ENCODE results near the gene OXNAD1.

The OXNAD1 gene

DNA sequence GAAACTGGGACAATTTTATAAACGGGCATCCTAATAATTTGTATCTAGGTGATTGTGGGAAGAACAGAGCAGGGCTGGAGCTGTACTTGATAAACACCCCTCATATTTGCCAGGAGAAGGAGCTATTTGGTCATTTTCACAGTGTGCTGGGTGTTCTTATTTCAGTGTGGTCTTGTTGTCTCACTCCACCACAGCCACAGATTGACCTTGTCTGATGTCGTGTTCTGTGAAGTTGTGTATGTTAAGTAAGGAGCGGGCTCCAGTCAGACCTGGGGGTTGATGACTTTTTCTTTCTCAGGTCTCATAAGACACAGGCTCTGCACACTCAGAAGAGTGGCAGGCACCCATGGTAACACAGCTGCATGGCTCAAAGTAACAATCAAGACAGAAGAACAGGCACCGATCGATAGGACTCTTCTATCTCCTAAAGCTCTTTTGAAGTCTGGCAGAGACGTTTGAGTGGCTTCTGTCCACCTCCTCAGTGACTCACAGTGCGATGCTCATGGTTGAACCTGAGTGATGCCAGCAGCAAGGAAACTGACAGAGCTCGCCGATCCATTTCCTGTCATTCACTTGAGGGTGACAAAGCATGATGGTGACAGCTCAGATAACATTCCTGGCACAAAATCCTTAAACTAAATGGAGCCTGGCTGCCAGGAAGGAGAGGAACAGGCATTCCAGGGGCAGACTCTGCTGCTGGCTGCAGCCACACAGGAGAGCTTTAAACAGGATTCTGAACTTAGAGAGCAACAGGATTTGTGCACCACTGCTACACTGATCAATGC lies 21.1 kb upstream of the OXNAD1 start:
- Histone ChIP-seq H2AFZ (ENCODE audit: low read length) (no peak overlapping the region), H3F3A (ENCODE audit: low read depth) (no peaks in the 10 kb centered on the region), H3K79me2 (ENCODE audit: insufficient read depth, low read length) (no peaks in the 10 kb centered on the region), H3K27me3 (ENCODE audit: insufficient read depth, low read length, poor library complexity, severe bottlenecking) (no peaks in the 10 kb centered on the region), H4K20me1 (ENCODE audit: insufficient read depth, low read length, poor library complexity, severe bottlenecking) (no peaks in the 10 kb centered on the region), H3K9ac (ENCODE audit: low read depth, low read length, poor library complexity, severe bottlenecking) (no peak overlapping the region), H3K9me3 (ENCODE audit: insufficient read depth, low read depth, low read length) (no peaks in the 10 kb centered on the region), H3K4me3 (ENCODE audit: low read length, poor library complexity, severe bottlenecking) (no peak overlapping the region), H3K4me1 (ENCODE audit: insufficient read depth, low read length, poor library complexity, severe bottlenecking) (peaks cover 5% of the 10 kb centered on the region), H3K9me2 (replicated peaks; ENCODE audit: low read depth, low read length) (no peaks in the 10 kb centered on the region), H3K36me3 (ENCODE audit: insufficient read depth, low read length) (no peaks in the 10 kb centered on the region), H3K4me2 (ENCODE audit: low read depth, low read length, poor library complexity, severe bottlenecking) (no peak overlapping the region)
- TF ChIP-seq EZH2phosphoT487 (IDR thresholded peaks at IDR 0.05; ENCODE audit: borderline replicate concordance): no peak
- TF ChIP-seq, protein P1, sequence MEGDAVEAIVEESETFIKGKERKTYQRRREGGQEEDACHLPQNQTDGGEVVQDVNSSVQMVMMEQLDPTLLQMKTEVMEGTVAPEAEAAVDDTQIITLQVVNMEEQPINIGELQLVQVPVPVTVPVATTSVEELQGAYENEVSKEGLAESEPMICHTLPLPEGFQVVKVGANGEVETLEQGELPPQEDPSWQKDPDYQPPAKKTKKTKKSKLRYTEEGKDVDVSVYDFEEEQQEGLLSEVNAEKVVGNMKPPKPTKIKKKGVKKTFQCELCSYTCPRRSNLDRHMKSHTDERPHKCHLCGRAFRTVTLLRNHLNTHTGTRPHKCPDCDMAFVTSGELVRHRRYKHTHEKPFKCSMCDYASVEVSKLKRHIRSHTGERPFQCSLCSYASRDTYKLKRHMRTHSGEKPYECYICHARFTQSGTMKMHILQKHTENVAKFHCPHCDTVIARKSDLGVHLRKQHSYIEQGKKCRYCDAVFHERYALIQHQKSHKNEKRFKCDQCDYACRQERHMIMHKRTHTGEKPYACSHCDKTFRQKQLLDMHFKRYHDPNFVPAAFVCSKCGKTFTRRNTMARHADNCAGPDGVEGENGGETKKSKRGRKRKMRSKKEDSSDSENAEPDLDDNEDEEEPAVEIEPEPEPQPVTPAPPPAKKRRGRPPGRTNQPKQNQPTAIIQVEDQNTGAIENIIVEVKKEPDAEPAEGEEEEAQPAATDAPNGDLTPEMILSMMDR (conservative IDR thresholded peaks at IDR 0.05; ENCODE audit: low read length): no peak

- Histone ChIP-seq H3K4me3 (ENCODE audit: low read length, poor library complexity, severe bottlenecking) (no peak overlapping the region), H3K4me2 (ENCODE audit: low read depth, low read length, poor library complexity, severe bottlenecking) (no peak overlapping the region), H3K79me2 (ENCODE audit: insufficient read depth, low read length) (no peaks in the 10 kb centered on the region), H3K9me3 (ENCODE audit: insufficient read depth, low read depth, low read length) (no peaks in the 10 kb centered on the region), H4K20me1 (ENCODE audit: insufficient read depth, low read length, poor library complexity, severe bottlenecking) (no peaks in the 10 kb centered on the region), H3F3A (ENCODE audit: low read depth) (no peaks in the 10 kb centered on the region), H3K4me1 (ENCODE audit: insufficient read depth, low read length, poor library complexity, severe bottlenecking) (peaks cover 5% of the 10 kb centered on the region), H3K9ac (ENCODE audit: low read depth, low read length, poor library complexity, severe bottlenecking) (no peak overlapping the region), H3K36me3 (ENCODE audit: insufficient read depth, low read length) (no peaks in the 10 kb centered on the region), H2AFZ (ENCODE audit: low read length) (no peak overlapping the region), H3K27me3 (ENCODE audit: insufficient read depth, low read length, poor library complexity, severe bottlenecking) (no peaks in the 10 kb centered on the region), H3K9me2 (replicated peaks; ENCODE audit: low read depth, low read length) (no peaks in the 10 kb centered on the region)
- TF ChIP-seq EZH2phosphoT487 (IDR thresholded peaks at IDR 0.05; ENCODE audit: borderline replicate concordance): no peak
- TF ChIP-seq, protein P1 (conservative IDR thresholded peaks at IDR 0.05; ENCODE audit: low read length): no peak
Observed at GRCh38 chr3:16245609-16246008, 19.4 kb upstream of the OXNAD1 start.

GRCh38 chr3:16247282-16248061 lies 17.5 kb upstream of the OXNAD1 start:
- Histone ChIP-seq H4K20me1 (ENCODE audit: insufficient read depth, low read length, poor library complexity, severe bottlenecking) (no peaks in the 10 kb centered on the region), H3K4me3 (ENCODE audit: low read length, poor library complexity, severe bottlenecking) (no peak overlapping the region), H3K9me3 (ENCODE audit: insufficient read depth, low read depth, low read length) (no peaks in the 10 kb centered on the region), H3K9ac (ENCODE audit: low read depth, low read length, poor library complexity, severe bottlenecking) (no peak overlapping the region), H3K27me3 (ENCODE audit: insufficient read depth, low read length, poor library complexity, severe bottlenecking) (no peaks in the 10 kb centered on the region), H3F3A (ENCODE audit: low read depth) (no peaks in the 10 kb centered on the region), H2AFZ (ENCODE audit: low read length) (peak overlapping the region; percentile 86), H3K36me3 (ENCODE audit: insufficient read depth, low read length) (no peaks in the 10 kb centered on the region), H3K4me1 (ENCODE audit: insufficient read depth, low read length, poor library complexity, severe bottlenecking) (peaks cover 5% of the 10 kb centered on the region), H3K4me2 (ENCODE audit: low read depth, low read length, poor library complexity, severe bottlenecking) (peak overlapping the region; percentile 42), H3K79me2 (ENCODE audit: insufficient read depth, low read length) (no peaks in the 10 kb centered on the region), H3K9me2 (replicated peaks; ENCODE audit: low read depth, low read length) (no peaks in the 10 kb centered on the region)
- TF ChIP-seq, protein P1 (conservative IDR thresholded peaks at IDR 0.05; ENCODE audit: low read length): peak; percentile 95
- no peak for TF ChIP-seq EZH2phosphoT487 (IDR thresholded peaks at IDR 0.05; ENCODE audit: borderline replicate concordance)
